AG04449 (cell line): ENCODE results near the gene PRKCH.

ENCODE experiments used
- CTCF ChIA-PET: fragments of 350-600 bp; formaldehyde crosslinking; extraction: SDS; loops from one replicate; lab custom pipeline; 2021; ENCODE audit warnings: antibody characterized with exemption; lab: Yijun Ruan, JAX
- POLR2A ChIA-PET: fragments of 400-600, 350-600 bp; formaldehyde crosslinking; extraction: SDS; loops from one replicate; lab custom pipeline; 2020; ENCODE audit warnings: antibody characterized with exemption, inconsistent platforms; lab: Yijun Ruan, JAX
- DNase-seq: peaks from one replicate; pipeline ENCODE4 v3.0.0-alpha.2; 2010; ENCODE audit warnings: low read depth, low spot score
- H3K4me3 ChIP-seq: 2 replicates; pipeline ENCODE4 v1.5.1; 2011; ENCODE audit warnings: low read depth, mild to moderate bottlenecking, control low read depth, low read length
- TF ChIP-seq, protein P1 (sequence below): IDR thresholded peaks from one replicate; pipeline ENCODE4 v1.5.1; 2011; ENCODE audit warnings: mild to moderate bottlenecking, moderate library complexity, low read length, control low read depth, inconsistent platforms; ENCODE audit not compliant: insufficient read depth; ENCODE audit errors: missing control alignments

PRKCH gene

GRCh38 chr14:61381553-61381952, 60.2 kb downstream of the PRKCH start:
- TF ChIP-seq, protein P1, sequence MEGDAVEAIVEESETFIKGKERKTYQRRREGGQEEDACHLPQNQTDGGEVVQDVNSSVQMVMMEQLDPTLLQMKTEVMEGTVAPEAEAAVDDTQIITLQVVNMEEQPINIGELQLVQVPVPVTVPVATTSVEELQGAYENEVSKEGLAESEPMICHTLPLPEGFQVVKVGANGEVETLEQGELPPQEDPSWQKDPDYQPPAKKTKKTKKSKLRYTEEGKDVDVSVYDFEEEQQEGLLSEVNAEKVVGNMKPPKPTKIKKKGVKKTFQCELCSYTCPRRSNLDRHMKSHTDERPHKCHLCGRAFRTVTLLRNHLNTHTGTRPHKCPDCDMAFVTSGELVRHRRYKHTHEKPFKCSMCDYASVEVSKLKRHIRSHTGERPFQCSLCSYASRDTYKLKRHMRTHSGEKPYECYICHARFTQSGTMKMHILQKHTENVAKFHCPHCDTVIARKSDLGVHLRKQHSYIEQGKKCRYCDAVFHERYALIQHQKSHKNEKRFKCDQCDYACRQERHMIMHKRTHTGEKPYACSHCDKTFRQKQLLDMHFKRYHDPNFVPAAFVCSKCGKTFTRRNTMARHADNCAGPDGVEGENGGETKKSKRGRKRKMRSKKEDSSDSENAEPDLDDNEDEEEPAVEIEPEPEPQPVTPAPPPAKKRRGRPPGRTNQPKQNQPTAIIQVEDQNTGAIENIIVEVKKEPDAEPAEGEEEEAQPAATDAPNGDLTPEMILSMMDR = no peak
- CTCF ChIA-PET = no interaction called here
- POLR2A ChIA-PET = no interaction called here

DNA sequence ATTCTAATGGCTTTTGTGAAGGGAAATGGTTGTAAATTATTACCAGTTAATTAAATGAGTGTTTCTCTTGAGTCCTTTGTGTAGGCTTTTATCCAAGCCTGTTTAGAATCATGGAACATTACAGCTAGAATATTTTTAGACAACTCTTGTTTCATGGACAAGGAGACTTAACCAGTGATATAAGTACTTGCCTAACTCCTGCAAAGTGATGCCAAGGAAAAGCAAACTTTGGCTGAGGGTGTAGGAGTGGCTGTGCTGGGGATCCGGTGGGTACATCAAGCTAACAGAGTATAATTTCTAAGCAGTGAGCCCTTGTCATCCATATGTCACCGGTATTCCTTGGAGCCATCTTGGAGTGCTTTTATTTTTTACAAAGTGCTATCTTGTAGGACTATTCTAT, 61.5 kb downstream of the PRKCH start:
- TF ChIP-seq, protein P1 = no peak
- CTCF ChIA-PET = no interaction called here
- POLR2A ChIA-PET = no interaction called here
- DNase-seq = no peak
- H3K4me3 ChIP-seq = no peak overlapping the region

More at GRCh38 chr14:61381553-61381952, 60.2 kb downstream of the PRKCH start:
- no peak for DNase-seq
- no peak overlapping the region for H3K4me3 ChIP-seq

- ChIA-PET POLR2A (no interaction called here), CTCF (no interaction called here)
- TF ChIP-seq, protein P1 = no peak
- H3K4me3 ChIP-seq = no peak overlapping the region
- no peak for DNase-seq
Measured at GRCh38 chr14:61385002-61385685, 63.8 kb downstream of the PRKCH start.

- POLR2A ChIA-PET = no interaction called here
Measured at GRCh38 chr14:61386173-61386772, 64.9 kb downstream of the PRKCH start.

DNA sequence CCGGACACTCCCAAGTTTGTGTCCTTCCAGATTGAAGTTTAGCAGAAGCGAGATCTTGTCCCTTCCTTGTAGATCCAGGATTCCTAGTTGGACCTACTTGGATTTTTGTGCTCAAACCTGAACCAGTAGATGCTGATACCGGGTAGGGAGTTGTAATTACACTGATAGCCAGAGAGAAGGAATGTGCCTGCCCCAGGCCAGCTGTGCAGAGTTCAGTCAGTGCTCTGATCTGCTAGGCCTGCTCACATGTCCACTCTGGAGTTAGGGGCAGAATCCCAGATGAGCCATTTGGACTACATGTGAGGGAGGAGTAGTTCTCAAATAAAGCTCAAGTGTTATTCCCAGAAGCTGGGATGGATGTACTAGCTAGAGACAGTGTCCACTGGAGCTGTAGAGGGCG, 65.7 kb downstream of the PRKCH start:
- CTCF ChIA-PET = no interaction called here
- POLR2A ChIA-PET = no interaction called here

More at GRCh38 chr14:61386173-61386772, 64.9 kb downstream of the PRKCH start:
- no peak overlapping the region for H3K4me3 ChIP-seq
- TF ChIP-seq, protein P1 = no peak
- DNase-seq = no peak
- CTCF ChIA-PET = no interaction called here

DNA sequence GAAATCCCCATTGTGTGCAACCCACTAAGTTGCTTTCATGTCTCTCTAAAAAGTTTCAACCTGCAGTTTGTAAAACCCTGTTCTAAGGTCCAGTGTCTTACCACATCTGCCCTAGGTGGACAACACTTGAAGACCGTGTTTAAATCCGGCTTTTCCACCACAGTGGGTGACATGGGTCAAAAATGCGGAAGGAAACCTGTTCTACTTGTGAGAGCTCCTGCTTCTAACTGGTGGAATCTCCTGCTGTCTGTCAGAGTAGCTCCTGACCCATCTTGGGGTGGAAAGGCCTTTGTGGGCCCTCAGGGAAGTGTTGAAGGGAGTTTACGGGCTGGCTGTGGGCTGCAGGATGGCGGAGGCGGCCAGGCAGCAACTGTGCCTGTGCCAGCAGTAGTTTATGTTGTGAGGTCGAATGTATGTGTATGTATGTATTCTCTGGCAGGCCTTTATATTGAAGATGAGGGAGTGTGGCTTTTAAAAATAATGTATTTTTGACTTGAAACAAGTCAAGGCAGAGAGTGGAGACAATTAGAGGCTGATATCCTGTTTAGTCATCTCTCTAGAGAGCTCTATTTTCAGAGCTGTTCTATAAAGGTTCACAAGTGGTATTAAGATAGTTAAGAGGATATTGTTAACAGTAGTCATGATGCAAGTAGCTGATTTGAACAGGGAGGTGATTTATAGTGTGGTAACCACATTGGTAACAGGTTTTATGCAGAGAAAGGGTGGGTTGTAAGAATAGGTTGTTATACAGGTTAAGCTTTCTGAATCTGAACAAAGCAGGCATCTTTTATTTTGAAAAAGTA, 67.0 kb downstream of the PRKCH start:
- ChIA-PET POLR2A (no interaction called here), CTCF (no interaction called here)
- no peak overlapping the region for H3K4me3 ChIP-seq
- TF ChIP-seq, protein P1 = no peak
- DNase-seq = no peak

More for the DNA sequence above, 65.7 kb downstream of the PRKCH start:
- TF ChIP-seq, protein P1 = no peak
- DNase-seq = no peak
- H3K4me3 ChIP-seq = no peak overlapping the region
